Neural cell (in vitro differentiated cells): ENCODE measurements around the gene APLF. TPM values are rescaled to one million over a fixed set of nuclear protein-coding genes. Genes with fewer than 3 reads are reported as not detected.

ENCODE experiments used
- H2AFZ ChIP-seq: fragments of 200-600, 300-800 bp; sonication (generic), shearing (Covaris generic); 2 replicates; pipeline ENCODE4 v1.6.0; 2014; ENCODE audit warnings: low read depth, mild to moderate bottlenecking, antibody characterized with exemption, low read length, moderate library complexity
- H3F3A ChIP-seq: fragments of 200-600 bp; shearing (Covaris generic); 2 replicates; pipeline ENCODE4 v1.6.1; 2016; ENCODE audit warnings: mild to moderate bottlenecking, moderate library complexity, mixed read lengths, antibody characterized with exemption, low read length; ENCODE audit not compliant: insufficient read depth, poor library complexity, severe bottlenecking
- H3K27ac ChIP-seq: fragments of 200-600, 300-800 bp; sonication (generic), shearing (Covaris generic); 2 replicates; pipeline ENCODE4 v1.5.1; 2014; ENCODE audit warnings: mild to moderate bottlenecking, low read length, moderate library complexity
- H3K27me3 ChIP-seq: fragments of 300-800, 200-600 bp; sonication (generic), shearing (Covaris generic); 2 replicates; pipeline ENCODE4 v1.6.0; 2014; ENCODE audit warnings: mild to moderate bottlenecking, low read depth, low read length, moderate library complexity; ENCODE audit not compliant: insufficient read depth
- H3K36me3 ChIP-seq: fragments of 300-800, 200-600 bp; sonication (generic), shearing (Covaris generic); 2 replicates; pipeline ENCODE4 v1.5.1; 2014; ENCODE audit warnings: mild to moderate bottlenecking, antibody characterized with exemption, low read length, moderate library complexity; ENCODE audit not compliant: insufficient read depth
- H3K4me2 ChIP-seq: fragments of 300-800, 200-600 bp; sonication (generic), shearing (Covaris generic); 2 replicates; pipeline ENCODE4 v1.6.0; 2014; ENCODE audit warnings: mild to moderate bottlenecking, low read length
- H3K4me3 ChIP-seq: fragments of 300-800, 200-600 bp; sonication (generic), shearing (Covaris generic); 2 replicates; pipeline ENCODE4 v1.5.1; 2014; ENCODE audit warnings: mild to moderate bottlenecking, low read length, moderate library complexity
- H3K79me2 ChIP-seq: fragments of 200-600 bp; shearing (Covaris generic); replicated peaks from 2 replicates; pipeline ENCODE4 v1.6.0; 2014; ENCODE audit warnings: mild to moderate bottlenecking, low read length, moderate library complexity; ENCODE audit not compliant: insufficient read depth
- H3K9ac ChIP-seq: fragments of 300-800, 200-600 bp; sonication (generic), shearing (Covaris generic); 2 replicates; pipeline ENCODE4 v1.6.1; 2016; ENCODE audit warnings: mild to moderate bottlenecking, low read length, mixed read lengths
- H3K9me2 ChIP-seq: fragments of 200-600 bp; shearing (Covaris generic); 2 replicates; pipeline ENCODE4 v1.6.1; 2016; ENCODE audit warnings: mild to moderate bottlenecking, low read length, mixed read lengths; ENCODE audit not compliant: insufficient read depth
- H3K9me3 ChIP-seq: fragments of 200-600, 300-800 bp; sonication (generic), shearing (Covaris generic); 2 replicates; pipeline ENCODE4 v1.6.1; 2016; ENCODE audit warnings: mild to moderate bottlenecking, mixed run types, low read length, moderate library complexity, mixed read lengths
- H4K20me1 ChIP-seq: fragments of 200-600 bp; shearing (Covaris generic); 2 replicates; pipeline ENCODE4 v1.6.1; 2016; ENCODE audit warnings: mild to moderate bottlenecking, mixed run types; ENCODE audit not compliant: insufficient read depth
- CTCF ChIP-seq: fragments of 450-650 bp; IDR thresholded peaks from 2 replicates; pipeline ENCODE4 v1.5.1; 2014; ENCODE audit warnings: antibody characterized with exemption, mild to moderate bottlenecking, moderate library complexity; ENCODE audit not compliant: poor library complexity, severe bottlenecking
- EP300 ChIP-seq: fragments of 450-650 bp; conservative IDR thresholded peaks from 2 replicates; pipeline ENCODE4 v1.6.1; 2014; ENCODE audit warnings: antibody characterized with exemption, mild to moderate bottlenecking, moderate library complexity; ENCODE audit not compliant: poor library complexity, severe bottlenecking
- EZH2 ChIP-seq: fragments of 200-600, 300-800 bp; shearing (Covaris generic), sonication (generic); IDR thresholded peaks from 2 replicates; pipeline ENCODE4 v1.6.1; 2014; ENCODE audit warnings: antibody characterized with exemption, low read length, borderline replicate concordance, mild to moderate bottlenecking; ENCODE audit not compliant: insufficient read depth, poor library complexity, severe bottlenecking
- MXI1 ChIP-seq: fragments of 450-650 bp; conservative IDR thresholded peaks from 2 replicates; pipeline ENCODE4 v1.6.1; 2014; ENCODE audit warnings: antibody characterized with exemption, mild to moderate bottlenecking; ENCODE audit not compliant: poor library complexity, severe bottlenecking
- POLR2AphosphoS5 ChIP-seq: IDR thresholded peaks from 2 replicates; pipeline ENCODE4 v1.6.1; 2012
- RAD21 ChIP-seq: fragments of 450-650 bp; conservative IDR thresholded peaks from 2 replicates; pipeline ENCODE4 v1.6.1; 2014; ENCODE audit warnings: antibody characterized with exemption, mild to moderate bottlenecking, moderate library complexity
- REST ChIP-seq: IDR thresholded peaks from 2 replicates; pipeline ENCODE4 v1.6.1; 2012; ENCODE audit warnings: borderline replicate concordance
- SMC3 ChIP-seq: fragments of 450-650 bp; conservative IDR thresholded peaks from 2 replicates; pipeline ENCODE4 v1.6.1; 2014; ENCODE audit warnings: antibody characterized with exemption, mild to moderate bottlenecking, moderate library complexity; ENCODE audit not compliant: poor library complexity
- TAF1 ChIP-seq: IDR thresholded peaks from 2 replicates; pipeline ENCODE4 v1.6.1; 2012; ENCODE audit warnings: low read depth
- polyA plus RNA-seq: library from polyadenylated mRNA; depleted of rRNA; stranded (reverse); fragments of >200 nt; gene quantifications from 2 replicates; pipeline ENCODE4 v1.2.3, GENCODE V29; 2014

Gene APLF
- polyA plus RNA-seq, 1 donor from 2014 or later: 0.45 TPM

GRCh38 chr2:68482296-68482820, 15.0 kb downstream of the APLF start:
- H4K20me1 ChIP-seq: no peaks in the 10 kb centered on the region
- H3K36me3 ChIP-seq: no peaks in the 10 kb centered on the region
- no peak overlapping the region for H2AFZ ChIP-seq
- H3K9ac ChIP-seq: no peak overlapping the region
- no peak overlapping the region for H3K4me3 ChIP-seq
- no peaks in the 10 kb centered on the region for H3K9me2 ChIP-seq
- TF ChIP-seq REST (no peak), MXI1 (no peak), RAD21 (no peak), EP300 (no peak), EZH2 (no peak), POLR2AphosphoS5 (no peak), TAF1 (no peak), SMC3 (no peak), CTCF (no peak)
- H3K9me3 ChIP-seq: no peaks in the 10 kb centered on the region
- no peak overlapping the region for H3K4me2 ChIP-seq
- no peak overlapping the region for H3K27ac ChIP-seq
- H3K79me2 ChIP-seq: no peaks in the 10 kb centered on the region
- H3F3A ChIP-seq: no peaks in the 10 kb centered on the region
- H3K27me3 ChIP-seq: no peaks in the 10 kb centered on the region

GRCh38 chr2:68483011-68483410, 15.6 kb downstream of the APLF start:
- no peak for TF ChIP-seq EZH2
- no peak for TF ChIP-seq CTCF
- no peak for TF ChIP-seq MXI1
- TF ChIP-seq POLR2AphosphoS5: no peak
- no peak for TF ChIP-seq SMC3
- no peak for TF ChIP-seq EP300
- no peak for TF ChIP-seq TAF1
- no peak for TF ChIP-seq REST
- no peak for TF ChIP-seq RAD21
- H2AFZ ChIP-seq: no peak overlapping the region

More at GRCh38 chr2:68483011-68483410, 15.6 kb downstream of the APLF start:
- H3K27me3 ChIP-seq: no peaks in the 10 kb centered on the region
- H3K9me2 ChIP-seq: no peaks in the 10 kb centered on the region
- no peak overlapping the region for H3K4me2 ChIP-seq
- no peaks in the 10 kb centered on the region for H3K9me3 ChIP-seq
- H3K9ac ChIP-seq: no peak overlapping the region
- H3K4me3 ChIP-seq: no peak overlapping the region
- no peaks in the 10 kb centered on the region for H3K36me3 ChIP-seq
- no peaks in the 10 kb centered on the region for H3K79me2 ChIP-seq
- H3K27ac ChIP-seq: no peak overlapping the region
- H3F3A ChIP-seq: no peaks in the 10 kb centered on the region
- H4K20me1 ChIP-seq: no peaks in the 10 kb centered on the region
